GM19239 (cell line): ENCODE results near the gene CRKL.

Experiments used
- DNase-seq: peaks from one replicate; pipeline ENCODE4 v3.0.0; 2011; ENCODE audit warnings: low spot score; ENCODE audit not compliant: insufficient read length
- FAIRE-seq: peaks from 2 replicates; lab custom pipeline; 2011; peaks lifted over from hg19 to GRCh38; lab: Jason Lieb, UNC

Gene CRKL

GRCh38 chr22:20979243-20979809 lies 62.1 kb downstream of the CRKL start:
- FAIRE-seq (no peak), DNase-seq (no peak)

DNA sequence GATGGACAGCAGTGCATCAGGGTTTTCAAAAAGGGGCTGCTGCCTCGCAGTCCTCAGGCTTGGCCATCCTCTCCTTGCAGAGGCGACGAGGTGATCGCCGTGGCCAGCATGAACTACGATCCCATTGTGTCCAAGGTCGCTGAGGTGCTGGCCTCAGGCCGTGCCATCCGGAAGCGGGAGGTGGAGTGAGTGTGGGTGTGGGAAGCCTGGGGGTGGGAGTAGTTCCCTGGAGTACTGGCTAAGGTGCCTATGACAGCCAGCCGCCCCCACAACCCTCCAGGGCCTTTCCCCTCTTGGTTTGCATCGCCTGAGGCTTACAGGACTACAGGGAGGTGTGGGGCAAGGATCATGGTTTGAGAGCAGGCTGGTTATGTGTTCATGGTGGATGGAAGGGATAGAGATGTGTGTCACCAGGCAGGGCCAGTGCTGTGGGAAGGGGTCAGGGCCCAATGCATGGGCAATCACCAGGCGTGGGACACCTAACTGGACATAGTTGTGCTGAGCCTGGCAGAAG lies 62.8 kb downstream of the CRKL start:
- FAIRE-seq (no peak), DNase-seq (no peak)

DNA sequence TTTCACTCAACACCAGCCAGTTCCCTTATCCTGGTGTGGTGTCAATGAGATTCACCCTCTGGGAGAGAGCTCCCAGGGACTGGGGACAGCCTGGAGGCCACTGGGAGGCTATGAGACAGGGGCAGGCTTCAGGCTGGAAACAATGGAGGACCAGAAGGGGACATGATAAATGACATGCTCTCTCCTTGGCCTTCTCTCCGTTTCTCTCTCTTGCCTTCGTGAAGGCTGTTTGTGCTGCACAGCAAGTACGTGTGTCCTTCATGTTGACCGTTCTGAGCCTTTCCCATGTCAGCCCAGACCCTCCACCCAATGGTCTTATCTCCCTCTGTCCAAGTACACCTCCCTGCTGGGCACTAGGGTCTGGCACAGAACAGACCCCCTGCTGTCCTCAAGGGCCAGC lies 63.3 kb downstream of the CRKL start:
- DNase-seq (no peak), FAIRE-seq (no peak)

GRCh38 chr22:20980938-20981722 lies 63.9 kb downstream of the CRKL start:
- DNase-seq (no peak), FAIRE-seq (no peak)

DNA sequence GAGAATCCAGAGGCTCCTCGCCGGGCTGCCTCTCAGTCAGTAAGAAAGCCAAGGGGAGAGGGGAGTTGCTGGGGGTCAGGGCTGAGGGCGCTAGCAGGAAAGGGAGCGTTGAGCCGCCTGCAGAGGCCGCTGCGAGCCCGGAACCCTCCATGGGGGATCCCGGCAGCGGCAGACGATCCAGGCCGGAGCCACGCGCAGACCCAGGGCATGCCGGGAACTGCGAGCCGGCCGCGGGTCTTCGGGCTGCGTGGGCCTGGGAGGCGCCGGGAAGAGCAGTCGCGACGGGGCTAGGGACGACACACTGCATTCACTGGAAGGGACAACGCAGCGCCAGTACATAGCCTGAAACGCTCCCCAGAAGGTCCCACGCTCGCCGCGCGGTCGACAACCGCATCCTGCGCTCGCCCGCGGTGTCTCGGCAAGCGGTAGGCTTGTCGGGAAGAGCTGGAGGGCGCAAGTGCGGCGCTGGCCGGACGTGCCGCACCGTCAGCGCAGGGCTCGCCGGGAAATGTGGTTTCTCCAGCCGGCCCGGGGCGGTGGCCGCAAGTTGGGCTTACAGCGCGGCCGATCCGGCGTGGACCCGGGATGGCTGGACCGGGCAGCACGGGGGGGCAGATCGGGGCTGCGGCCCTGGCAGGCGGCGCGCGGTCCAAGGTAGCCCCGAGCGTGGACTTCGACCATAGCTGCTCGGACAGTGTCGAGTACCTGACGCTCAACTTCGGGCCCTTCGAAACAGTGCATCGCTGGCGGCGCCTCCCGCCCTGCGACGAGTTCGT lies 64.8 kb downstream of the CRKL start, which contains the start of gene LZTR1:
LZTR1 (plus strand) TSS at position 511 of the 776 bp plus-strand sequence; CDS start at position 586, 75 bp downstream.
- FAIRE-seq (peak; percentile 89), DNase-seq (peak; percentile 94)

GRCh38 chr22:20982563-20982882 lies 65.3 kb downstream of the CRKL start:
- no peak for DNase-seq
- no peak for FAIRE-seq

- DNase-seq = no peak
- FAIRE-seq = no peak
These were observed 66.0 kb downstream of the CRKL start for GRCh38 chr22:20983081-20983771.

DNA sequence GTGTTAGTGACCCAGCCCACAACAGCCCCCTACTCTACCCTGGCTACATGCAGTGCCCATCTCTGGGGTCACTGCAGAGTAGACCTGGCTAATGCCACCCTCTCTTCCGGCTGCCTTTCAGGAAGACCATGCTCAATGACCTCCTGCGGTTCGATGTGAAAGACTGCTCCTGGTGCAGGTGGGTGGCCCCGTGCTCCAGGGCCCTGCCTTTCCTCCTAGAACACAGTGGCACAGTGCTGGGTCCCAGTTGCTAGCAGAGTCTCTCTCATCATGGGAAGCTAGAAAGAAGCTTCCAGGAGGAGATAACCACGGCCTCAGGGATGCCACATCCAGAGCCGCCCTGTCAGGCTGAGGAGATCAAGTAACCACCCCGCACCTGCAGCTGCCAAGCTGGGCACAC lies 68.5 kb downstream of the CRKL start:
- no peak for DNase-seq
- no peak for FAIRE-seq

DNA sequence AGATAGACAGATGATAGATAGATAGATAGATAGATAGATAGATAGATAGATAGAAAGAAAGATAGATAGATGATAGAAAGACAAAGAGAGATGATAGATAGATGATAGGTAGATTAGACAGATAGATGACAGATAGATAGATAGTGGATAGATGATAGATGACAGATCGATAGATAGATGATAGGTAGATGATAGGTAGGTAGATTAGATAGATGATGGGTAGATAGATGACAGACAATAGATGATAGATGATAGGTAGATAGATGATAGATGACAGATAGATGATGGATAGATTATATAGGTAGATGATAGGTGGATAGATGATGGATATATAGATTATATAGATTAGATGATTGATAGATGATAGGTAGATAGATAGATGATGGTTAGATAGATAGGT lies 69.2 kb downstream of the CRKL start:
- FAIRE-seq (no peak), DNase-seq (no peak)

DNA sequence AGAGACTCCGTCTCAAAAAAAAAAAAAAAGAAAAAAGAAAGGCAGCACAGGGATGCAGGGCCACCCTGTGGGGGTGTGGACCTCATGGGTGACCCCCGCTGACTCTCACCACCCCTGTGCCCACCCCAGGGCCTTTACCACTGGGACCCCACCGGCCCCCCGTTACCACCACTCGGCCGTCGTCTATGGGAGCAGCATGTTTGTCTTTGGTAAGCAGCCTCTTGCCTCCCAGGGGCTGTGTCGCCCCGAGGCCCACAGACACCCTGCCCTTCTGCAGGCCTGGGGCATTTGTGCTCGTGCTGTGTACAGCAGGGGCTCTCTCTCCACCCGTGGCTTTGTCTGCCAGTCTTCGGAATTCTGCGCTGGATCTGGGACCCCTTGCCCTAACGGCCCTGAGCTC lies 70.2 kb downstream of the CRKL start:
- FAIRE-seq = no peak
- no peak for DNase-seq

DNA sequence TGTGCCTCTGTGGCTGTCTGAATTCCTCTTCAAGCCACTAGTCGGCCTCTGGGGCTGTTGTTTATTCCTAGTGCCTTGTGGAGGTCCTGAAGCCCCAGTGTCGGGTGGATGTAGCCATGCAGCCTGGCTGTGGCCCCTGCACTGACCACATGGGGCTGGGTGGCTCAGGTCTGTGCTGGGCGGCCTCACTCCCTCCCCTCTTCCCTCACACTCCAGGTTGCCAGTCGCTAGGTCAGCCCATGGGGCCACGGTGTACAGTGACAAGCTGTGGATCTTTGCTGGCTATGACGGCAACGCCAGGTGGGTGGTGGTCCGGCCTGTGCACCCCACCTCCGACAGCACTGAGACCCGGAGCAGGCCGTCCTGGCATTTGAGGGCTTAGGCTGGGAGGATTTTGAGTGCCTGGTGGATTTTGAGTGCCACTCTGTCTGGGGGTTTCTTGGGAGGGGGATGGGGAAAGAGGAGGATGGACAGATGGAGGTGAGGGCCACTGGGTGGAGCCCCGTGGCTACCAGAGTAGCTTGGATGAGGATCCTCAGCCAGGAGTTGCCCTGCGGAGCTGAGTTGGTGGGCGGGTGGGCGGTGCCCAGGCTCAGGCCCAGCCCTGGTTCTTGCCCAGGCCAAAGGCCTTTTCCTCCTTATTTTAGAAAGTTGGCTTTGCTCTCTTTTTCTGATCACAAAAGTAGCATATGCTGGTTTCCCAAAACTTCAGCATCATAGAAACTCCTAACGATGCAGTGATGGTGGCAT lies 71.5 kb downstream of the CRKL start:
- DNase-seq (no peak), FAIRE-seq (no peak)

DNA sequence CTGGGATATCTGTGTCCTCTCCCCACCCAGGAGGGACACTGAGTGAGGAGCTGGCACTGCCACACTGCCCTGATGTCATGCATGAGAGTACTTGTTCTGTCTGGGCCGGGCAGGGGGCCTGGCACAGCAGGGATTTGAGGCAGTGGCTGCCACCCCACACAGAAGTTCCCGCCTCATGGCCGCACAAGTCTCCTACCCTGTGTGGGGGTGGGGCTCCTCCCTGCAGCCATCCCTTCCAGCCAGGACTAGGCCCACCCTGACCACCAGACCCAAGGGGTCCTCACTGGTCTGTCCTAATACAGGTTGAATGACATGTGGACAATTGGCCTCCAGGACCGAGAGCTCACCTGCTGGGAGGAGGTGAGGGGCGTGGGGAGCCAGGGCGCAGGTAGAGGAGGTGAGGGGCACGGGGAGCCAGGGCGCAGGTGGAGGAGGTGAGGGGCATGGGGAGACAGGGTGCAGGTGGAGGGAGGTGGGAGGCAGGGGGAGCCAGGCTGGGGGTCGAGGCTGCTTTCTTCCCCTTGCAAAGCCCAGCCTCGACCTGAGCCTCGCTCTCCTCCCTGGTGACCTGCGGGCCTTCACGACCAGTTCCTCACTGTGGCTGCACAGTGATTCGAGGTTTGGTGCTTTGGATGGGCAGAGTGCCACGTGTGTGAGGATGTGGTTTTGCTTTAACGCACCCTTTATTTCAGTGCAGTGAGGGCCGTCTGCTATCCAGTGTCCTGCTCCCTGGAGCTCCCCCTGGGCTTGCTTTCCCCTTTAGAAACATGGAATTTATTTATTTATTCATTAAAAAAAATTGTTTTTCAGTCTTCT lies 72.3 kb downstream of the CRKL start:
- no peak for DNase-seq
- no peak for FAIRE-seq

- no peak for DNase-seq
- no peak for FAIRE-seq
These were observed 73.3 kb downstream of the CRKL start for GRCh38 chr22:20990184-20991180.

- DNase-seq = no peak
- no peak for FAIRE-seq
These were observed 74.2 kb downstream of the CRKL start for GRCh38 chr22:20991252-20992055.

GRCh38 chr22:20992056-20992442 lies 74.8 kb downstream of the CRKL start:
- FAIRE-seq (no peak), DNase-seq (no peak)

GRCh38 chr22:20992456-20993303 lies 75.5 kb downstream of the CRKL start:
- DNase-seq (no peak), FAIRE-seq (no peak)
